Testis (tissue), 2 donors: Measurements from ENCODE around the gene CD63.

Experiments used
- POLR2A ChIP-seq: fragments of 450-650 bp; IDR thresholded peaks from one replicate; pipeline ENCODE4 v1.6.1; 2017; ENCODE audit warnings: antibody characterized with exemption, mild to moderate bottlenecking, moderate library complexity
- TF ChIP-seq, protein P1 (sequence below), 3 experiments: fragments of 450-650 bp in 2 of 3; fragments of 200-600 bp in 1 of 3; sonication (generic) in 1 of 3; IDR thresholded peaks; one replicate each; pipeline ENCODE4 v1.5.1; 2016 to 2019; ENCODE audit warnings: antibody characterized with exemption in 3 of 3, mild to moderate bottlenecking in 2 of 3, moderate library complexity in 1 of 3

- TF ChIP-seq, protein P1, sequence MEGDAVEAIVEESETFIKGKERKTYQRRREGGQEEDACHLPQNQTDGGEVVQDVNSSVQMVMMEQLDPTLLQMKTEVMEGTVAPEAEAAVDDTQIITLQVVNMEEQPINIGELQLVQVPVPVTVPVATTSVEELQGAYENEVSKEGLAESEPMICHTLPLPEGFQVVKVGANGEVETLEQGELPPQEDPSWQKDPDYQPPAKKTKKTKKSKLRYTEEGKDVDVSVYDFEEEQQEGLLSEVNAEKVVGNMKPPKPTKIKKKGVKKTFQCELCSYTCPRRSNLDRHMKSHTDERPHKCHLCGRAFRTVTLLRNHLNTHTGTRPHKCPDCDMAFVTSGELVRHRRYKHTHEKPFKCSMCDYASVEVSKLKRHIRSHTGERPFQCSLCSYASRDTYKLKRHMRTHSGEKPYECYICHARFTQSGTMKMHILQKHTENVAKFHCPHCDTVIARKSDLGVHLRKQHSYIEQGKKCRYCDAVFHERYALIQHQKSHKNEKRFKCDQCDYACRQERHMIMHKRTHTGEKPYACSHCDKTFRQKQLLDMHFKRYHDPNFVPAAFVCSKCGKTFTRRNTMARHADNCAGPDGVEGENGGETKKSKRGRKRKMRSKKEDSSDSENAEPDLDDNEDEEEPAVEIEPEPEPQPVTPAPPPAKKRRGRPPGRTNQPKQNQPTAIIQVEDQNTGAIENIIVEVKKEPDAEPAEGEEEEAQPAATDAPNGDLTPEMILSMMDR (IDR thresholded peaks at IDR 0.05) = no peak
- no peak for TF ChIP-seq POLR2A
Observed at GRCh38 chr12:55771736-55772135, 42.9 kb upstream of the CD63 start.
